ENCODE measurements around the gene AIG1. TPM values are rescaled to one million over a fixed set of nuclear protein-coding genes. Genes with fewer than 3 reads are reported as not detected.
A peak's percentile ranks its signal among the peaks of the same experiment; 100 is the strongest.

AIG1 gene
- polyA plus RNA-seq, 1 of the 3 experiments (the other 2 are of a cell fraction), result 36.8 TPM

GRCh38 chr6:143060354-143060805 is 309 bp upstream of the AIG1 start (continued):
- TF ChIP-seq PBX3 (IDR thresholded peaks at IDR 0.05) (no peak), MXI1 (IDR thresholded peaks at IDR 0.05; ENCODE audit: low read depth, low read length) (no peak; the same call in 1 of the 2 replicates), MEF2A (IDR thresholded peaks at IDR 0.05; ENCODE audit: borderline replicate concordance, low read depth) (no peak), ELF1 (IDR thresholded peaks at IDR 0.05) (no peak), YY1 (IDR thresholded peaks at IDR 0.05; ENCODE audit: low read depth) (no peak), ZBTB33 (IDR thresholded peaks at IDR 0.05; ENCODE audit: borderline replicate concordance, low read depth) (no peak), RXRA (IDR thresholded peaks at IDR 0.05; ENCODE audit: borderline replicate concordance, low read depth) (no peak), FOXJ3 (CRISPR knock-in tag; IDR thresholded peaks at IDR 0.05) (no peak), POLR2AphosphoS5 (IDR thresholded peaks at IDR 0.05; ENCODE audit: low read depth, low read length) (peak; percentile 12; the same call in 1 of the 2 replicates), TEAD4 (IDR thresholded peaks at IDR 0.05; ENCODE audit: borderline replicate concordance, insufficient read depth) (no peak), JUND (IDR thresholded peaks at IDR 0.05) (no peak), RCOR1 (IDR thresholded peaks at IDR 0.05; ENCODE audit: low read length) (no peak), CHD2 (IDR thresholded peaks at IDR 0.05; ENCODE audit: low read length, partially characterized antibody) (no peak), RAD21 (IDR thresholded peaks at IDR 0.05; ENCODE audit: low read length) (peak; percentile 27), RFX5 (IDR thresholded peaks at IDR 0.05; ENCODE audit: low read length) (no peak), SIN3A (IDR thresholded peaks at IDR 0.05; ENCODE audit: borderline replicate concordance, low read depth, low read length) (no peak), SMC3 (IDR thresholded peaks at IDR 0.05; ENCODE audit: low read depth, low read length) (no peak; the same call in 1 of the 2 replicates)

GRCh38 chr6:143061597-143062385 is 1.1 kb downstream of the AIG1 start:
- H4K20me1 ChIP-seq (ENCODE audit: insufficient read depth), result no peaks in the 10 kb centered on the region
- no peak for DNase-seq
- ChIA-PET CTCF (interaction anchor here (0.6 to 1.7 kb wide), 4 partner anchors 365 to 510 kb away, joined by 3 read pairs; no protein-coding TSS in a partner anchor), POLR2A (no interaction called here)
- peaks cover 4% of the 10 kb centered on the region; the same call in 1 of the 2 replicates for H3K79me2 ChIP-seq (ENCODE audit: insufficient read depth)
- peaks cover 20% of the 10 kb centered on the region for H3F3A ChIP-seq (replicated peaks; ENCODE audit: insufficient read depth)
- peak overlapping the region in 1 of 2 experiments; percentile 64; a peak in 3 of 4 replicates for H3K27ac ChIP-seq (ENCODE audit: low read depth in 2 of 2, low read length in 1 of 2)
- peaks cover 0 to 12% of the 10 kb centered on the region in 2 experiments; a peak in 2 of 4 replicates for H3K4me1 ChIP-seq (ENCODE audit: control insufficient read depth in 1 of 2, insufficient read depth in 2 of 2, low read depth in 1 of 2, low read length in 1 of 2)
- H3K27me3 ChIP-seq (ENCODE audit: insufficient read depth), result no peaks in the 10 kb centered on the region
- H3K4me2 ChIP-seq, result peak overlapping the region; percentile 93
- H3K9me3 ChIP-seq, result no peaks in the 10 kb centered on the region
- peak overlapping the region; percentile 75 to 90 for H3K4me3 ChIP-seq (ENCODE audit: low read depth in 2 of 2, low read length in 1 of 2)
- H2AFZ ChIP-seq (ENCODE audit: low read depth), result no peak overlapping the region
- H3K9me2 ChIP-seq, result no peaks in the 10 kb centered on the region
- H3K36me3 ChIP-seq (replicated peaks in 1 of 2; ENCODE audit: control insufficient read depth in 1 of 2, insufficient read depth in 2 of 2, low read length in 1 of 2), result peaks cover 0 to 2% of the 10 kb centered on the region in 2 experiments
- H3K9ac ChIP-seq, result peak overlapping the region; percentile 84; the same call in 1 of the 2 replicates
- 97% methylated on average over 3 of the region's 3 CpGs for WGBS (ENCODE audit: low lambda C conversion rate)
- TF ChIP-seq JUND (IDR thresholded peaks at IDR 0.05), result no peak
- TF ChIP-seq RCOR1 (IDR thresholded peaks at IDR 0.05; ENCODE audit: low read length), result no peak
- no peak for TF ChIP-seq EZH2phosphoT487 (IDR thresholded peaks at IDR 0.05; ENCODE audit: borderline replicate concordance, low read depth)
- TF ChIP-seq RXRA (IDR thresholded peaks at IDR 0.05; ENCODE audit: borderline replicate concordance, low read depth), result no peak
- no peak for TF ChIP-seq TAF1 (IDR thresholded peaks at IDR 0.05; ENCODE audit: borderline replicate concordance, low read depth, low read length)
- TF ChIP-seq CTCF (IDR thresholded peaks at IDR 0.05), result no peak
- TF ChIP-seq NFIC (IDR thresholded peaks at IDR 0.05; ENCODE audit: borderline replicate concordance), result no peak
- no peak for TF ChIP-seq RFX5 (IDR thresholded peaks at IDR 0.05; ENCODE audit: low read length)
- no peak for TF ChIP-seq TCF12 (IDR thresholded peaks at IDR 0.05)
- no peak for TF ChIP-seq FOSL2 (IDR thresholded peaks at IDR 0.05; ENCODE audit: borderline replicate concordance, low read depth)
- TF ChIP-seq NRF1 (IDR thresholded peaks at IDR 0.05; ENCODE audit: low read depth, low read length), result no peak
- TF ChIP-seq FOXM1 (IDR thresholded peaks at IDR 0.05; ENCODE audit: low read depth), result no peak
- no peak for TF ChIP-seq RAD21 (IDR thresholded peaks at IDR 0.05; ENCODE audit: low read length)
- no peak for TF ChIP-seq SMC3 (IDR thresholded peaks at IDR 0.05; ENCODE audit: low read depth, low read length)
- TF ChIP-seq GATA2 (CRISPR knock-in tag; IDR thresholded peaks at IDR 0.05), result no peak
- no peak for TF ChIP-seq FOXJ3 (CRISPR knock-in tag; IDR thresholded peaks at IDR 0.05)
